ENCODE measurements around the gene SNX12. TPM values are rescaled to one million over a fixed set of nuclear protein-coding genes. Genes with fewer than 3 reads are reported as not detected.

The SNX12 gene
- total RNA-seq = 63.8 and 66.3 TPM in 2 replicates

DNA sequence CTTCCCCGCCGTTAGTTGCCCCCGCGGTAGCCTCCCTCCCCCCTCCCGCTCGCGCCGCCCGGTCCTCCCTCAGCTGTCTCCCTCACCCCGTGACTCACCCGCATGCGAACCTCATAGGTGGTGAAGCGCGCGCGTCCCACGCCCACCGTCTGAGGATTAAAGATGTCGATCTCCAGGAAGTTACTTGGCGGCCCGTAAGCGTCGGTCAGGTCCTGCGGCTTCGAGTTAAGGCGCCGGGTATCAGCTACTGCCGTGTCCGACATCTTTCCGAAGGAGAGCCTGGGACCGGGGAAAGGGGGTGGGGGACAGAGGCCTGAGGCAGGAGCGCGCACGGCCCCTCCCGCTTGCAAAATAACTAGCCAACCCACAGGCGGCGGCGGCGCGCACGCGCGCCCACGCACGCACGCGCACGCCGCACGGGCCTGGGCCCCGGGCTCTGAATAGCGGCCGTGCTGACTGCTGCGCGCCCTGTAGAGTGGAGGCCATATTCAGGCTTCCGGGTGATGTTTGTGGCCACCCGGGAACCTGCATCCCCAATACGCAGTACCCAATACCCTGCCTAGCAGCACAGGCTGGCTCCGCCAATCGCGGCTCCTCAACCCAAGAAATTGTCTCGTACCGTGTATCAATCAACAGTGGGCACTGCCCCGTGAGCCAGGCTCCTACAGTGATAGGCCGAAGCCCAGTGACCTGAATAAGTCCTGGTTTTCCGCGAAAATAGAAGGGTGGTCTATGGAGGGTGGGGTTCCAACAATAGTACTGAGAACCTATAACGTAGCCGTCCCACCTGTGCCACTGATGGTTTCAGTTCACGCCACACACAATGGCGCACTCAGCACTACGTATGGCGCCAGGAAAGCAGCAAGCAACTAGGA lies at the start of gene SNX12:
Gene SNX12 (minus strand): TSS at position 291 of the 875 bp plus-strand sequence. CDS start 28 bp downstream, at position 263.

DNA sequence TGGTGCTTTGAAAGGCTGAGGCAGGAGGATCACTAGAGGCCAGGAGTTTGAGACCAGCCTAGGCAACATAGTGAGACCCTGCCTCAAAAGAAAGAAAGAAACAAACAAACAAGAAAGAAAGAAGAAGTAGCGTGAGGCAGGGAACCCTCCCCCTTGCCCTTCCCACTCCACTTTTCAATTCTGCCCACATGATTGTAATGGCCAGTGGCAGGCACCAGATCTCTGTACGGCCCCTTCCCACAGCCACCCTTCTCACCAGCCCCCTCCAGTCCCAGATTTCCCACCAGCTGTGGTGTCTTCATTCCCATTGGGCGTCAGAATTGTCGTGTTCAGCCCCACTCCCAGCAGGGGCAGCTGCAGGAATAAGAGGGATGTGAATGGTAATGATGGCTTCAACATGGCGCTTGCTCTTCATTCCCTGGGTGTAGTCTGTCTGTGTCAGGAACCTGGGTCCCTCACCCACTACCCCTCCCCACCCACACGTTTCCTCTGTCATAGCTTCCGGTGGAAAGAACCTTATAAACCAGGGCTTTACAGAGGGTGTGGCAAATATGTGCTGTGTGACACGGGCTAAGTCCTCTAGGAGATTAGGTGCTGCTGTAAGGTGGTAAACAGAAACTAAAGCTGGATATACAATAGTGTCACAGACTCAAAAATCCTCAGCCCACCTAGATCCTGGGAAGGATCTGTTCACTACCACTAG lies 43.2 kb upstream of the SNX12 start, which contains the start of gene IL2RG:
Gene IL2RG (minus strand): TSS at position 437 of the 703 bp plus-strand sequence. CDS start 38 bp downstream, at position 399.

DNA sequence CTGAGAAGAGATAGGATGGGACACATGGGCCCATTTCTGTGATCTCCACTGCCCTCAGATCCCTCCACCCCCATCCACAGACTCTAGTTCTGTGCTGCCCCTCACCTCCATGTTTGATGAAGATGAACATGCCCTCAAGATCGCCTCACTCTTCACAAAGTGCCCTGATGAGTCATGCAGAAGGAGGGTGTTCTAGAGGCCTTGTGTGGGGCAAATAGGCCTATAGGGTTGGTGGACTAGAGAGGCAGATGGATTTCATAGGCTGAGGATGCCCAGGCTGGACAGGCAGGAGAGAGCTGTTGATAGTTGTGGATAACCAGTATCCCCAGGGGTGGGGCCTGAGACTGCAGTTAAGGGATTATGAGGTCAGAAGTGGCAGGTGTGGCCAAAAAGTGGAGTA lies 38.3 kb upstream of the SNX12 start, which contains the start of gene CXorf65:
Gene CXorf65 (minus strand): TSS at position 314 of the 400 bp plus-strand sequence. CDS start 184 bp downstream, at position 130.

DNA sequence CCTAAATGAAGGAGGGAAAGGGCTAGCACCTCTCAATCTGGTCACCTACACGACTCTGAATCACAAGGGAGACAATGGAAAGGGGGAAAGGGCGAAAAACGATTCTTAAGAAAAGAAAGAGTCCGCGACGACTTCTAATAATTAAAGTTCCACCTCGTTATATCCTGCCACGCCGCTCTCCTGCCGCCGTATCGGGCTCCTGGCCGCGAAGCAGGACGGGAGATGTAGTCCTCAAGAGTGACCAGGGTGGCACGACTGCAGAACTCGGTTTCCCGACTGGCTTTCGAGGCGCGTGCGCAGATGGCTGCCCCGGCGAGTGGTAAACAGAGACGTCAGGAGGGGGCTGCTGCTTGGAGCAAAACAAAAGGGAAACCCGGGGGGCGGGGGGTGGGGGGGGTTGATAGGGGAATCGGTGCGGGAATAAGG lies 27.4 kb upstream of the SNX12 start, which contains the start of gene FOXO4:
Gene FOXO4 (plus strand): TSS at position 297 of the 426 bp plus-strand sequence. CDS start 678 bp downstream, outside the sequence.

Small RNA genes within 50 kb of the gene (small RNA-seq; reads per million reads assigned to genes)
- gene CXorf65 = not detected
- 2.4 reads per million, percentile 54 among the genes with 10 or more reads in this experiment for gene RNU1-56P

Other genes with a start within 250 kb of the SNX12 start
- not detected in 2 replicates for gene TEX11, start 159.6 kb downstream of the SNX12 start, total RNA-seq
- not detected in 2 replicates for gene SLC7A3, start 137.2 kb downstream of the SNX12 start, total RNA-seq
- 8.3 and 9.8 TPM in 2 replicates for gene FOXO4, start 27.5 kb upstream of the SNX12 start, total RNA-seq
- not detected in 2 replicates for gene CXorf65, start 38.4 kb upstream of the SNX12 start, total RNA-seq
- gene IL2RG, start 43.2 kb upstream of the SNX12 start, total RNA-seq = not detected in 2 replicates
- gene MED12, start 50.3 kb upstream of the SNX12 start, total RNA-seq = 29.3 and 38.6 TPM in 2 replicates
- gene NLGN3, start 76.5 kb upstream of the SNX12 start, total RNA-seq = 0.24 and 0.49 TPM in 2 replicates
- not detected in 2 replicates for gene GJB1, start 154.9 kb upstream of the SNX12 start, total RNA-seq
- 25.1 and 30.7 TPM in 2 replicates for gene ZMYM3, start 185.8 kb upstream of the SNX12 start, total RNA-seq
- gene NONO, start 215.3 kb upstream of the SNX12 start, total RNA-seq = 343 and 362 TPM in 2 replicates
- 0.49 and 0.81 TPM in 2 replicates for gene ITGB1BP2, start 233.4 kb upstream of the SNX12 start, total RNA-seq

Measured in hair follicle dermal papilla cell (primary cell).